ENCODE measurements around the gene C17orf113. TPM values are rescaled to one million over a fixed set of nuclear protein-coding genes. Genes with fewer than 3 reads are reported as not detected.

C17orf113 gene
- total and polyA plus RNA-seq, 2 of the 13 experiments (the other 11 are each of a cell fraction or from before 2014, with no cell fraction given), result 0.87 to 1.1 TPM

DNA sequence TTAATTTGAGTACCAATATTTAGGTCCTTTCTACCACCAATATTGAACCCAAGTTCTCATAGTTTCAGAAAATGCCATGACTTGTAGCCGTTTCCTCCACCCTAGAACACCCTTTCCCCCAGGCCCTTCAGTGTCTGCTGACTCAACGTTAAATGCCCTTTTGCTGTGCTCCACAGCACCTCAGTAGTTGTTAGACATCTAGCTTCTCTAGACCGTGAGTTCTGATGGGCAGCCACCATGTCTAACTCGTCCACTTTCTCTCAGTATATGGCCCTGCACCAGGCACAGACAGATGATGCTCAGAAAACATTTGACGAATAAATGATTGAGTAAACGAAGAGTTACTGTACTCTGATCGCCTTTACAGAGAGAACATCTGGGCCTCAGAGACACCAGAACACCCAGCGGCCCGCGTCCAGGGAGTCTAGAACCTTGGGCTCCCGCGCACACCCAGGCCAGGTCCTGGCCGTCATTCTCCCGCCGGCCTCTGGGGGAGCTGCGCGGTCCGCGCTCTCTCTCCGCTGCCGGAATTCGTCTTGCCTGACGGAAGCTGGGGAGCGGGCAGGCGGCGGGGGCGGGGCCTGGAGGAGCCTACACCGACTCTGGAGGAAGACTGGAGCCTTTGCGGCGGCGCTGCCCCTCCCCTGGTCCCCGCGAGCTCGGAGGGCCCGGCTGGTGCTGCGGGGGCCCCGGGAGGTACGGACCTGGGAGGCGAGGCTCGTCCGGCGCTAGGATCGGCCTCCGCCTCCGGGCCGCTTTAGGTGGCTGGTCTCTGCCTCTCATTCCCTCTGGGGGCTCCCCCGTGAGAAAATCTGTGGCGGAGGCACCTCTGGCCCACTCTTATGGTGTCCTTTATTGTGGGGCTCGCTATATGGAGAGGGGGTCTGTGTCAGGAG lies 30.6 kb downstream of the C17orf113 start, which contains the start of gene NKIRAS2 (continued):
- TF ChIP-seq, protein P1, sequence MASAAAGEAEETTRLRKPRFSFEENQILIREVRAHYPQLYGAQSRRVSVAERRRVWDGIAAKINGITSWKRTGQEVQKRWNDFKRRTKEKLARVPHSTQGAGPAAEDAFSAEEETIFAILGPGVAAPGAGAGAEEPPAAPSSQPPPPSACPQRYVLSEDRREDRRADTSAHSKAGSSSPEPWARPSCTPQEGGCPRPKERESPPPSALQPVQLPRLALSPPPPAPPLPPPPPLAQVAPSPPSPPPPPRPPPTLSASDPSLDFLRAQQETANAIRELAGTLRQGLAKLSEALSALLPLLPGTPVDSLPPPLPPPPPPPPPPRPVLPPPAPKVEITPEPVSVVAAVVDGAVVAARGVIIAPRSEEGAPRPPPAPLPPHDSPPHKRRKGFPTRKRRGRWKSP (CRISPR knock-in tag; IDR thresholded peaks at IDR 0.05), result peak; percentile 72
- TF ChIP-seq FOXM1 (CRISPR knock-in tag; IDR thresholded peaks at IDR 0.05), result 0 out of 2 replicates have a peak, but pooled peaks have one; percentile 38
- TF ChIP-seq SIN3A (IDR thresholded peaks at IDR 0.05; ENCODE audit: borderline replicate concordance, low read depth, low read length), result peak; percentile 87; the same call in 1 of the 2 replicates
- TF ChIP-seq ZFY (CRISPR knock-in tag; IDR thresholded peaks at IDR 0.05), result peak; percentile 80
- TF ChIP-seq, protein P2, sequence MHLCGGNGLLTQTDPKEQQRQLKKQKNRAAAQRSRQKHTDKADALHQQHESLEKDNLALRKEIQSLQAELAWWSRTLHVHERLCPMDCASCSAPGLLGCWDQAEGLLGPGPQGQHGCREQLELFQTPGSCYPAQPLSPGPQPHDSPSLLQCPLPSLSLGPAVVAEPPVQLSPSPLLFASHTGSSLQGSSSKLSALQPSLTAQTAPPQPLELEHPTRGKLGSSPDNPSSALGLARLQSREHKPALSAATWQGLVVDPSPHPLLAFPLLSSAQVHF (CRISPR knock-in tag; IDR thresholded peaks at IDR 0.05), result no peak
- TF ChIP-seq, protein P3, sequence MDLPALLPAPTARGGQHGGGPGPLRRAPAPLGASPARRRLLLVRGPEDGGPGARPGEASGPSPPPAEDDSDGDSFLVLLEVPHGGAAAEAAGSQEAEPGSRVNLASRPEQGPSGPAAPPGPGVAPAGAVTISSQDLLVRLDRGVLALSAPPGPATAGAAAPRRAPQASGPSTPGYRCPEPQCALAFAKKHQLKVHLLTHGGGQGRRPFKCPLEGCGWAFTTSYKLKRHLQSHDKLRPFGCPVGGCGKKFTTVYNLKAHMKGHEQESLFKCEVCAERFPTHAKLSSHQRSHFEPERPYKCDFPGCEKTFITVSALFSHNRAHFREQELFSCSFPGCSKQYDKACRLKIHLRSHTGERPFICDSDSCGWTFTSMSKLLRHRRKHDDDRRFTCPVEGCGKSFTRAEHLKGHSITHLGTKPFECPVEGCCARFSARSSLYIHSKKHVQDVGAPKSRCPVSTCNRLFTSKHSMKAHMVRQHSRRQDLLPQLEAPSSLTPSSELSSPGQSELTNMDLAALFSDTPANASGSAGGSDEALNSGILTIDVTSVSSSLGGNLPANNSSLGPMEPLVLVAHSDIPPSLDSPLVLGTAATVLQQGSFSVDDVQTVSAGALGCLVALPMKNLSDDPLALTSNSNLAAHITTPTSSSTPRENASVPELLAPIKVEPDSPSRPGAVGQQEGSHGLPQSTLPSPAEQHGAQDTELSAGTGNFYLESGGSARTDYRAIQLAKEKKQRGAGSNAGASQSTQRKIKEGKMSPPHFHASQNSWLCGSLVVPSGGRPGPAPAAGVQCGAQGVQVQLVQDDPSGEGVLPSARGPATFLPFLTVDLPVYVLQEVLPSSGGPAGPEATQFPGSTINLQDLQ (CRISPR knock-in tag; IDR thresholded peaks at IDR 0.05), result 0 out of 2 replicates have a peak, but pooled peaks have one; percentile 53
- no peak for TF ChIP-seq NR1H2 (CRISPR knock-in tag; IDR thresholded peaks at IDR 0.05; ENCODE audit: borderline replicate concordance, low read depth)
- TF ChIP-seq IKZF4 (CRISPR knock-in tag; IDR thresholded peaks at IDR 0.05; ENCODE audit: borderline replicate concordance, low read depth, not compliant biosample characterization), result peak; percentile 31
- no peak for TF ChIP-seq ZNF567 (CRISPR knock-in tag; IDR thresholded peaks at IDR 0.05; ENCODE audit: borderline replicate concordance)
- peak; percentile 81 for TF ChIP-seq ARHGAP35 (CRISPR knock-in tag; IDR thresholded peaks at IDR 0.05; ENCODE audit: borderline replicate concordance)
- TF ChIP-seq, protein P4, sequence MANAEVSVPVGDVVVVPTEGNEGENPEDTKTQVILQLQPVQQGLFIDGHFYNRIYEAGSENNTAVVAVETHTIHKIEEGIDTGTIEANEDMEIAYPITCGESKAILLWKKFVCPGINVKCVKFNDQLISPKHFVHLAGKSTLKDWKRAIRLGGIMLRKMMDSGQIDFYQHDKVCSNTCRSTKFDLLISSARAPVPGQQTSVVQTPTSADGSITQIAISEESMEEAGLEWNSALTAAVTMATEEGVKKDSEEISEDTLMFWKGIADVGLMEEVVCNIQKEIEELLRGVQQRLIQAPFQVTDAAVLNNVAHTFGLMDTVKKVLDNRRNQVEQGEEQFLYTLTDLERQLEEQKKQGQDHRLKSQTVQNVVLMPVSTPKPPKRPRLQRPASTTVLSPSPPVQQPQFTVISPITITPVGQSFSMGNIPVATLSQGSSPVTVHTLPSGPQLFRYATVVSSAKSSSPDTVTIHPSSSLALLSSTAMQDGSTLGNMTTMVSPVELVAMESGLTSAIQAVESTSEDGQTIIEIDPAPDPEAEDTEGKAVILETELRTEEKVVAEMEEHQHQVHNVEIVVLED (CRISPR knock-in tag; IDR thresholded peaks at IDR 0.05; ENCODE audit: borderline replicate concordance), result peak; percentile 88
- TF ChIP-seq, protein P5, sequence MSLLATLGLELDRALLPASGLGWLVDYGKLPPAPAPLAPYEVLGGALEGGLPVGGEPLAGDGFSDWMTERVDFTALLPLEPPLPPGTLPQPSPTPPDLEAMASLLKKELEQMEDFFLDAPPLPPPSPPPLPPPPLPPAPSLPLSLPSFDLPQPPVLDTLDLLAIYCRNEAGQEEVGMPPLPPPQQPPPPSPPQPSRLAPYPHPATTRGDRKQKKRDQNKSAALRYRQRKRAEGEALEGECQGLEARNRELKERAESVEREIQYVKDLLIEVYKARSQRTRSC (CRISPR knock-in tag; IDR thresholded peaks at IDR 0.05; ENCODE audit: low read depth), result no peak
- TF ChIP-seq NPAS2 (CRISPR knock-in tag; IDR thresholded peaks at IDR 0.05; ENCODE audit: borderline replicate concordance), result no peak
- peak; percentile 83 for TF ChIP-seq KDM3A (CRISPR knock-in tag; IDR thresholded peaks at IDR 0.05; ENCODE audit: low read depth)
- no peak for TF ChIP-seq ZNF550 (CRISPR knock-in tag; IDR thresholded peaks at IDR 0.05; ENCODE audit: borderline replicate concordance)
- TF ChIP-seq PPARG (CRISPR knock-in tag; conservative IDR thresholded peaks at IDR 0.05), result peak; percentile 73
- TF ChIP-seq EEA1 (CRISPR knock-in tag; IDR thresholded peaks at IDR 0.05; ENCODE audit: borderline replicate concordance), result 0 out of 2 replicates have a peak, but pooled peaks have one; percentile 65

Measured in HepG2 (cell line).